Measurements from ENCODE around the gene SERPIND1. TPM values are rescaled to one million over a fixed set of nuclear protein-coding genes. Genes with fewer than 3 reads are reported as not detected.
A peak's percentile ranks its signal among the peaks of the same experiment; 100 is the strongest.

The SERPIND1 gene
- total RNA-seq, 1 experiment from 2014 or later, result 1.3 TPM

GRCh38 chr22:20750461-20751184 lies 23.3 kb upstream of the SERPIND1 start:
- H3K9me3 ChIP-seq, result no peaks in the 10 kb centered on the region
- H3K36me3 ChIP-seq (ENCODE audit: control insufficient read depth, insufficient read depth, low read length), result peaks cover 3% of the 10 kb centered on the region
- no peak overlapping the region for H3K4me3 Mint-ChIP-seq (ENCODE audit: unreplicated experiment)
- H3K9me3 Mint-ChIP-seq (ENCODE audit: unreplicated experiment), result no peaks in the 10 kb centered on the region
- H3K4me3 ChIP-seq (ENCODE audit: low read depth, low read length), result no peak overlapping the region
- no TSS peak for BruUV-seq (replicated peaks)
- ChIA-PET CTCF (no interaction called here), POLR2A (no interaction called here)
- H3K27ac Mint-ChIP-seq (ENCODE audit: unreplicated experiment), result no peak overlapping the region
- H3K4me1 ChIP-seq, result no peaks in the 10 kb centered on the region
- H3K36me3 Mint-ChIP-seq (ENCODE audit: insufficient read depth, unreplicated experiment), result peaks cover 9% of the 10 kb centered on the region
- intact Hi-C loops (cut with micrococcal nuclease; ENCODE audit: unreplicated experiment), result no loop called here
- no peaks in the 10 kb centered on the region for H3K27me3 ChIP-seq (replicated peaks; ENCODE audit: control insufficient read depth, insufficient read depth, low read length)
- no peaks in the 10 kb centered on the region for H3K27me3 Mint-ChIP-seq (ENCODE audit: insufficient read depth, unreplicated experiment)
- no peak for TF ChIP-seq CTCF (IDR thresholded peaks at IDR 0.05; ENCODE audit: insufficient read depth in 1 of 2, low read depth in 1 of 2, low read length in 1 of 2, severe bottlenecking in 1 of 2, unreplicated experiment in 1 of 2)
- no peak for DNase-seq
- no peaks in the 10 kb centered on the region for H3K4me1 Mint-ChIP-seq (ENCODE audit: low read depth, unreplicated experiment)

- peak in 1 of 2 experiments; percentile 35 for TF ChIP-seq CTCF (IDR thresholded peaks at IDR 0.05; ENCODE audit: insufficient read depth in 1 of 2, low read depth in 1 of 2, low read length in 1 of 2, severe bottlenecking in 1 of 2, unreplicated experiment in 1 of 2)
- H3K4me1 Mint-ChIP-seq (ENCODE audit: low read depth, unreplicated experiment), result no peaks in the 10 kb centered on the region
- intact Hi-C loops (cut with micrococcal nuclease; ENCODE audit: unreplicated experiment), result no loop called here
- H3K27ac Mint-ChIP-seq (ENCODE audit: unreplicated experiment), result no peak overlapping the region
- ChIA-PET CTCF (no interaction called here), POLR2A (no interaction called here)
- H3K9me3 Mint-ChIP-seq (ENCODE audit: unreplicated experiment), result no peaks in the 10 kb centered on the region
- no peaks in the 10 kb centered on the region for H3K9me3 ChIP-seq
- DNase-seq, result peak in 1 of 2 experiments; percentile 22
- peaks cover 3% of the 10 kb centered on the region for H3K36me3 ChIP-seq (ENCODE audit: control insufficient read depth, insufficient read depth, low read length)
- BruUV-seq (replicated peaks), result no TSS peak
- H3K36me3 Mint-ChIP-seq (ENCODE audit: insufficient read depth, unreplicated experiment), result peaks cover 9% of the 10 kb centered on the region
- H3K27me3 Mint-ChIP-seq (ENCODE audit: insufficient read depth, unreplicated experiment), result no peaks in the 10 kb centered on the region
- H3K27me3 ChIP-seq (replicated peaks; ENCODE audit: control insufficient read depth, insufficient read depth, low read length), result no peaks in the 10 kb centered on the region
- no peaks in the 10 kb centered on the region for H3K4me1 ChIP-seq
- no peak overlapping the region for H3K4me3 Mint-ChIP-seq (ENCODE audit: unreplicated experiment)
- H3K4me3 ChIP-seq (ENCODE audit: low read depth, low read length), result no peak overlapping the region
These were observed 22.6 kb upstream of the SERPIND1 start for GRCh38 chr22:20751185-20751851.

GRCh38 chr22:20752104-20752741 lies 21.7 kb upstream of the SERPIND1 start:
- Histone ChIP-seq H3K27me3 (replicated peaks; ENCODE audit: control insufficient read depth, insufficient read depth, low read length) (no peaks in the 10 kb centered on the region), H3K4me1 (no peaks in the 10 kb centered on the region), H3K36me3 (ENCODE audit: control insufficient read depth, insufficient read depth, low read length) (no peaks in the 10 kb centered on the region; the same call in 1 of the 2 replicates), H3K4me3 (ENCODE audit: low read depth, low read length) (no peak overlapping the region), H3K9me3 (no peaks in the 10 kb centered on the region)
- H3K36me3 Mint-ChIP-seq (ENCODE audit: insufficient read depth, unreplicated experiment), result peaks cover 14% of the 10 kb centered on the region
- DNase-seq, result no peak
- no peaks in the 10 kb centered on the region for H3K27me3 Mint-ChIP-seq (ENCODE audit: insufficient read depth, unreplicated experiment)
- no peaks in the 10 kb centered on the region for H3K9me3 Mint-ChIP-seq (ENCODE audit: unreplicated experiment)
- H3K4me1 Mint-ChIP-seq (ENCODE audit: low read depth, unreplicated experiment), result no peaks in the 10 kb centered on the region
- intact Hi-C loops (cut with micrococcal nuclease; ENCODE audit: unreplicated experiment), result no loop called here
- CTCF ChIA-PET, result interaction anchor here (0.6 kb wide), 1 partner anchor 32 kb away, joined by 3 read pairs; no protein-coding TSS in a partner anchor
- no peak for TF ChIP-seq CTCF (IDR thresholded peaks at IDR 0.05; ENCODE audit: insufficient read depth in 1 of 2, low read depth in 1 of 2, low read length in 1 of 2, severe bottlenecking in 1 of 2, unreplicated experiment in 1 of 2)
- BruUV-seq (replicated peaks), result no TSS peak
- H3K4me3 Mint-ChIP-seq (ENCODE audit: unreplicated experiment), result no peak overlapping the region
- no peak overlapping the region for H3K27ac Mint-ChIP-seq (ENCODE audit: unreplicated experiment)
- POLR2A ChIA-PET, result no interaction called here
